ENCODE results near the gene GRAP2. TPM values are rescaled to one million over a fixed set of nuclear protein-coding genes. Genes with fewer than 3 reads are reported as not detected.
A peak's percentile ranks its signal among the peaks of the same experiment; 100 is the strongest.

GRAP2 gene
- polyA plus RNA-seq, 1 donor (not counting 4 experiments of a cell fraction or from before 2014, with no cell fraction given): not detected

GRCh38 chr22:40002935-40003715 is 102.2 kb downstream of the GRAP2 start:
- H3K27ac ChIP-seq (ENCODE audit: control insufficient read depth, insufficient read depth, low read length): no peak overlapping the region
- H3K4me1 ChIP-seq (ENCODE audit: control insufficient read depth, extremely low read depth, insufficient read depth, low read length): peaks cover 94% of the 10 kb centered on the region
- peaks cover 76% of the 10 kb centered on the region for H3K79me2 ChIP-seq (ENCODE audit: control insufficient read depth, insufficient read depth, low read length)
- FAIRE-seq: no peak
- H3K9ac ChIP-seq (ENCODE audit: control insufficient read depth, extremely low read depth, insufficient read depth, low read length): no peak overlapping the region
- dilution Hi-C loops (cut with MboI; ENCODE audit: extremely low pct_ligation_motif_present, low sequenced_read_pairs): no loop called here
- no peaks in the 10 kb centered on the region for H3K9me3 ChIP-seq (ENCODE audit: control insufficient read depth, low read depth, low read length)
- no peak for DNase-seq (ENCODE audit: low read depth, low spot score)
- H3K4me2 ChIP-seq (ENCODE audit: control insufficient read depth, extremely low read depth, insufficient read depth, low read depth, low read length): no peak overlapping the region
- H3K9me1 ChIP-seq (ENCODE audit: control insufficient read depth, extremely low read depth, insufficient read depth, low read length): peaks cover 30% of the 10 kb centered on the region
- peaks cover 21% of the 10 kb centered on the region for H4K20me1 ChIP-seq (ENCODE audit: control insufficient read depth, extremely low read depth, insufficient read depth, low read length)
- no peak overlapping the region for H2AFZ ChIP-seq (ENCODE audit: control insufficient read depth, low read length)
- H3K36me3 ChIP-seq (ENCODE audit: control insufficient read depth in 2 of 2, extremely low read depth in 1 of 2, insufficient read depth in 2 of 2, low read length in 2 of 2): peaks cover 5 to 22% of the 10 kb centered on the region in 2 experiments
- no peaks in the 10 kb centered on the region for H3K27me3 ChIP-seq (ENCODE audit: control insufficient read depth, extremely low read depth, insufficient read depth, low read length)
- H3K4me3 ChIP-seq (ENCODE audit: control insufficient read depth in 2 of 3, extremely low read depth in 1 of 3, insufficient read depth in 2 of 3, low read depth in 1 of 3, low read length in 3 of 3): no peak overlapping the region
- TF ChIP-seq EZH2 (IDR thresholded peaks at IDR 0.05; ENCODE audit: low read length) (no peak), CTCF (optimal IDR thresholded peaks at IDR 0.05 in 1 of 3, IDR thresholded peaks at IDR 0.05 in 1 of 3, conservative IDR thresholded peaks at IDR 0.05 in 1 of 3; ENCODE audit: extremely low read depth in 1 of 3, insufficient read depth in 2 of 3, low read length in 3 of 3) (no peak)

- dilution Hi-C loops (cut with MboI; ENCODE audit: extremely low pct_ligation_motif_present, low sequenced_read_pairs): no loop called here
- H2AFZ ChIP-seq (ENCODE audit: control insufficient read depth, low read length): no peak overlapping the region
- no peaks in the 10 kb centered on the region for H3K27me3 ChIP-seq (ENCODE audit: control insufficient read depth, extremely low read depth, insufficient read depth, low read length)
- H3K9ac ChIP-seq (ENCODE audit: control insufficient read depth, extremely low read depth, insufficient read depth, low read length): peak overlapping the region; percentile 1
- peak overlapping the region; percentile 66 for H3K4me2 ChIP-seq (ENCODE audit: control insufficient read depth, extremely low read depth, insufficient read depth, low read depth, low read length)
- H3K9me1 ChIP-seq (ENCODE audit: control insufficient read depth, extremely low read depth, insufficient read depth, low read length): peaks cover 21% of the 10 kb centered on the region
- peaks cover 61% of the 10 kb centered on the region for H3K79me2 ChIP-seq (ENCODE audit: control insufficient read depth, insufficient read depth, low read length)
- H3K9me3 ChIP-seq (ENCODE audit: control insufficient read depth, low read depth, low read length): no peaks in the 10 kb centered on the region
- peaks cover 21% of the 10 kb centered on the region for H4K20me1 ChIP-seq (ENCODE audit: control insufficient read depth, extremely low read depth, insufficient read depth, low read length)
- peak overlapping the region; percentile 73 for H3K27ac ChIP-seq (ENCODE audit: control insufficient read depth, insufficient read depth, low read length)
- peak; percentile 76 for FAIRE-seq
- H3K4me3 ChIP-seq (ENCODE audit: control insufficient read depth in 2 of 3, extremely low read depth in 1 of 3, insufficient read depth in 2 of 3, low read depth in 1 of 3, low read length in 3 of 3): no peak overlapping the region
- peaks cover 2 to 8% of the 10 kb centered on the region in 2 experiments for H3K36me3 ChIP-seq (ENCODE audit: control insufficient read depth in 2 of 2, extremely low read depth in 1 of 2, insufficient read depth in 2 of 2, low read length in 2 of 2)
- TF ChIP-seq CTCF (optimal IDR thresholded peaks at IDR 0.05 in 1 of 3, IDR thresholded peaks at IDR 0.05 in 1 of 3, conservative IDR thresholded peaks at IDR 0.05 in 1 of 3; ENCODE audit: extremely low read depth in 1 of 3, insufficient read depth in 2 of 3, low read length in 3 of 3) (no peak), EZH2 (IDR thresholded peaks at IDR 0.05; ENCODE audit: low read length) (no peak)
- H3K4me1 ChIP-seq (ENCODE audit: control insufficient read depth, extremely low read depth, insufficient read depth, low read length): peaks cover 94% of the 10 kb centered on the region
- no peak for DNase-seq (ENCODE audit: low read depth, low spot score)
These were observed 104.0 kb downstream of the GRAP2 start for GRCh38 chr22:40004836-40005235.

Measured in keratinocyte (primary cell).